HepG2 (cell line): ENCODE results near the gene PHF21B. TPM values are rescaled to one million over a fixed set of nuclear protein-coding genes. Genes with fewer than 3 reads are reported as not detected.

ENCODE experiments used
- BCL6 ChIP-seq: IDR thresholded peaks from 2 replicates; pipeline ENCODE4 v1.6.1; 2016; ENCODE audit warnings: missing genetic modification reagents, missing compliant biosample characterization
- HCFC1 ChIP-seq: fragments of 150-350 bp; IDR thresholded peaks from 2 replicates; pipeline ENCODE4 v1.6.1; 2014; ENCODE audit warnings: low read depth, low read length
- HDAC6 ChIP-seq: fragments of 200-600 bp; sonication (generic); IDR thresholded peaks from 2 replicates; pipeline ENCODE4 v1.7.0; 2017; ENCODE audit warnings: mild to moderate bottlenecking, antibody characterized with exemption, low read length, low read depth
- HMG20A ChIP-seq: IDR thresholded peaks from 2 replicates; pipeline ENCODE4 v1.6.1; 2016; ENCODE audit warnings: borderline replicate concordance
- HNRNPL ChIP-seq: fragments of 200-400 bp; formaldehyde crosslinking; IDR thresholded peaks from 2 replicates; pipeline ENCODE4 v1.6.1; 2017; ENCODE audit warnings: mild to moderate bottlenecking, low read depth, low read length
- KDM3A ChIP-seq: IDR thresholded peaks from 2 replicates; pipeline ENCODE4 v1.6.1; 2018; ENCODE audit warnings: low read depth, missing compliant biosample characterization
- KLF13 ChIP-seq: sonication (generic); formaldehyde crosslinking; IDR thresholded peaks from 2 replicates; pipeline ENCODE4 v1.4.0; 2020; ENCODE audit warnings: mild to moderate bottlenecking, missing genetic modification reagents
- NAIF1 ChIP-seq: sonication (generic); formaldehyde crosslinking; IDR thresholded peaks from 2 replicates; pipeline ENCODE4 v1.5.0; 2020; ENCODE audit warnings: mild to moderate bottlenecking, missing genetic modification reagents, borderline replicate concordance
- PPARG ChIP-seq: conservative IDR thresholded peaks from 2 replicates; pipeline ENCODE4 v1.6.1; 2016; ENCODE audit warnings: missing biosample characterization, missing genetic modification reagents
- RARA ChIP-seq: IDR thresholded peaks from 2 replicates; pipeline ENCODE4 v1.6.1; 2016; ENCODE audit warnings: missing genetic modification reagents, missing compliant biosample characterization
- YEATS4 ChIP-seq: sonication (generic); formaldehyde crosslinking; IDR thresholded peaks from 2 replicates; pipeline ENCODE4 v1.4.0; 2020; ENCODE audit warnings: missing genetic modification reagents, borderline replicate concordance
- ZBTB7B ChIP-seq: sonication (generic); formaldehyde crosslinking; IDR thresholded peaks from 2 replicates; pipeline ENCODE4 v1.4.0; 2020; ENCODE audit warnings: missing genetic modification reagents
- ZNF256 ChIP-seq: sonication (generic); formaldehyde crosslinking; conservative IDR thresholded peaks from 2 replicates; pipeline ENCODE4 v1.4.0; 2020; ENCODE audit warnings: missing genetic modification reagents
- ZNF362 ChIP-seq: sonication (generic); formaldehyde crosslinking; IDR thresholded peaks from 2 replicates; pipeline ENCODE4 v1.4.0; 2020; ENCODE audit warnings: missing genetic modification reagents, mild to moderate bottlenecking, borderline replicate concordance
- polyA plus RNA-seq, 8 experiments: library from polyadenylated mRNA; depleted of rRNA in 3 of 8; stranded (reverse) in 7 of 8; unstranded in 1 of 8; fragments of >200 nt; fragmentation: Illumina TruSeq in 4 of 8; extraction: Trizol in 4 of 8; gene quantifications; 2 replicates each; pipeline versions ENCODE4 v1.2.1 to v1.2.3, GENCODE V29; 2011 to 2016; ENCODE audit warnings: low read depth in 4 of 8, missing spikeins in 1 of 8, mixed read lengths in 1 of 8; ENCODE audit not compliant: insufficient read depth in 1 of 8
- total RNA-seq, 5 experiments: library from RNA; depleted of rRNA; stranded (reverse); fragments of >200 nt; fragmentation: Illumina TruSeq; extraction: Trizol; gene quantifications; 2 replicates each; pipeline ENCODE4 v1.2.3, GENCODE V29; 2016; ENCODE audit warnings: low read depth in 1 of 5
- TF ChIP-seq, protein P1 (sequence below): IDR thresholded peaks from 2 replicates; pipeline ENCODE4 v1.6.1; 2018; ENCODE audit warnings: missing genetic modification reagents
- TF ChIP-seq, protein P2 (sequence below): sonication (generic); formaldehyde crosslinking; IDR thresholded peaks from 2 replicates; pipeline ENCODE4 v1.5.0; 2020; ENCODE audit warnings: missing genetic modification reagents, mild to moderate bottlenecking, borderline replicate concordance
- TF ChIP-seq, protein P3 (sequence below): sonication (generic); IDR thresholded peaks from 2 replicates; pipeline ENCODE4 v1.6.1; 2016; ENCODE audit warnings: low read depth, borderline replicate concordance
- TF ChIP-seq, protein P4 (sequence below): sonication (generic); formaldehyde crosslinking; IDR thresholded peaks from 2 replicates; pipeline ENCODE4 v1.4.0; 2020; ENCODE audit warnings: missing genetic modification reagents, borderline replicate concordance
- TF ChIP-seq, protein P5 (sequence below): sonication (generic); formaldehyde crosslinking; IDR thresholded peaks from 2 replicates; pipeline ENCODE4 v1.4.0; 2020; ENCODE audit warnings: missing genetic modification reagents

Gene PHF21B
- total and polyA plus RNA-seq, 2 of the 13 experiments (the other 11 are each of a cell fraction or from before 2014, with no cell fraction given): not detected

GRCh38 chr22:44975427-44976262, 34.2 kb downstream of the PHF21B start (continued):
- TF ChIP-seq, protein P1, sequence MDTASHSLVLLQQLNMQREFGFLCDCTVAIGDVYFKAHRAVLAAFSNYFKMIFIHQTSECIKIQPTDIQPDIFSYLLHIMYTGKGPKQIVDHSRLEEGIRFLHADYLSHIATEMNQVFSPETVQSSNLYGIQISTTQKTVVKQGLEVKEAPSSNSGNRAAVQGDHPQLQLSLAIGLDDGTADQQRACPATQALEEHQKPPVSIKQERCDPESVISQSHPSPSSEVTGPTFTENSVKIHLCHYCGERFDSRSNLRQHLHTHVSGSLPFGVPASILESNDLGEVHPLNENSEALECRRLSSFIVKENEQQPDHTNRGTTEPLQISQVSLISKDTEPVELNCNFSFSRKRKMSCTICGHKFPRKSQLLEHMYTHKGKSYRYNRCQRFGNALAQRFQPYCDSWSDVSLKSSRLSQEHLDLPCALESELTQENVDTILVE (CRISPR knock-in tag): peak; percentile 93
- TF ChIP-seq, protein P2, sequence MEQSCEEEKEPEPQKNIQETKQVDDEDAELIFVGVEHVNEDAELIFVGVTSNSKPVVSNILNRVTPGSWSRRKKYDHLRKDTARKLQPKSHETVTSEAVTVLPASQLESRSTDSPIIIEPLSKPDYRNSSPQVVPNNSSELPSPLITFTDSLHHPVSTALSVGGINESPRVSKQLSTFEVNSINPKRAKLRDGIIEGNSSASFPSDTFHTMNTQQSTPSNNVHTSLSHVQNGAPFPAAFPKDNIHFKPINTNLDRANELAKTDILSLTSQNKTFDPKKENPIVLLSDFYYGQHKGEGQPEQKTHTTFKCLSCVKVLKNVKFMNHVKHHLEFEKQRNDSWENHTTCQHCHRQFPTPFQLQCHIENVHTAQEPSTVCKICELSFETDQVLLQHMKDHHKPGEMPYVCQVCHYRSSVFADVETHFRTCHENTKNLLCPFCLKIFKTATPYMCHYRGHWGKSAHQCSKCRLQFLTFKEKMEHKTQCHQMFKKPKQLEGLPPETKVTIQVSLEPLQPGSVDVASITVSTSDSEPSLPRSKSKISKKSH (CRISPR knock-in tag): peak; percentile 75; the same call in 1 of the 2 replicates
- TF ChIP-seq KDM3A (CRISPR knock-in tag) (peak; percentile 69; the same call in 1 of the 2 replicates), ZNF256 (CRISPR knock-in tag) (peak; percentile 82), HMG20A (no peak), RARA (CRISPR knock-in tag) (peak; percentile 64), PPARG (CRISPR knock-in tag) (peak; percentile 72; the same call in 1 of the 2 replicates), HDAC6 (no peak), KLF13 (CRISPR knock-in tag) (no peak), BCL6 (CRISPR knock-in tag) (peak; percentile 33; the same call in 1 of the 2 replicates), ZNF362 (0 out of 2 replicates have a peak, but pooled peaks have one; percentile 17), YEATS4 (CRISPR knock-in tag) (peak; percentile 42; the same call in 1 of the 2 replicates), HNRNPL (no peak), NAIF1 (CRISPR knock-in tag) (no peak), HCFC1 (no peak), ZBTB7B (peak; percentile 65)
- TF ChIP-seq, protein P3, sequence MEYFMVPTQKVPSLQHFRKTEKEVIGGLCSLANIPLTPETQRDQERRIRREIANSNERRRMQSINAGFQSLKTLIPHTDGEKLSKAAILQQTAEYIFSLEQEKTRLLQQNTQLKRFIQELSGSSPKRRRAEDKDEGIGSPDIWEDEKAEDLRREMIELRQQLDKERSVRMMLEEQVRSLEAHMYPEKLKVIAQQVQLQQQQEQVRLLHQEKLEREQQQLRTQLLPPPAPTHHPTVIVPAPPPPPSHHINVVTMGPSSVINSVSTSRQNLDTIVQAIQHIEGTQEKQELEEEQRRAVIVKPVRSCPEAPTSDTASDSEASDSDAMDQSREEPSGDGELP: no peak
- TF ChIP-seq, protein P4, sequence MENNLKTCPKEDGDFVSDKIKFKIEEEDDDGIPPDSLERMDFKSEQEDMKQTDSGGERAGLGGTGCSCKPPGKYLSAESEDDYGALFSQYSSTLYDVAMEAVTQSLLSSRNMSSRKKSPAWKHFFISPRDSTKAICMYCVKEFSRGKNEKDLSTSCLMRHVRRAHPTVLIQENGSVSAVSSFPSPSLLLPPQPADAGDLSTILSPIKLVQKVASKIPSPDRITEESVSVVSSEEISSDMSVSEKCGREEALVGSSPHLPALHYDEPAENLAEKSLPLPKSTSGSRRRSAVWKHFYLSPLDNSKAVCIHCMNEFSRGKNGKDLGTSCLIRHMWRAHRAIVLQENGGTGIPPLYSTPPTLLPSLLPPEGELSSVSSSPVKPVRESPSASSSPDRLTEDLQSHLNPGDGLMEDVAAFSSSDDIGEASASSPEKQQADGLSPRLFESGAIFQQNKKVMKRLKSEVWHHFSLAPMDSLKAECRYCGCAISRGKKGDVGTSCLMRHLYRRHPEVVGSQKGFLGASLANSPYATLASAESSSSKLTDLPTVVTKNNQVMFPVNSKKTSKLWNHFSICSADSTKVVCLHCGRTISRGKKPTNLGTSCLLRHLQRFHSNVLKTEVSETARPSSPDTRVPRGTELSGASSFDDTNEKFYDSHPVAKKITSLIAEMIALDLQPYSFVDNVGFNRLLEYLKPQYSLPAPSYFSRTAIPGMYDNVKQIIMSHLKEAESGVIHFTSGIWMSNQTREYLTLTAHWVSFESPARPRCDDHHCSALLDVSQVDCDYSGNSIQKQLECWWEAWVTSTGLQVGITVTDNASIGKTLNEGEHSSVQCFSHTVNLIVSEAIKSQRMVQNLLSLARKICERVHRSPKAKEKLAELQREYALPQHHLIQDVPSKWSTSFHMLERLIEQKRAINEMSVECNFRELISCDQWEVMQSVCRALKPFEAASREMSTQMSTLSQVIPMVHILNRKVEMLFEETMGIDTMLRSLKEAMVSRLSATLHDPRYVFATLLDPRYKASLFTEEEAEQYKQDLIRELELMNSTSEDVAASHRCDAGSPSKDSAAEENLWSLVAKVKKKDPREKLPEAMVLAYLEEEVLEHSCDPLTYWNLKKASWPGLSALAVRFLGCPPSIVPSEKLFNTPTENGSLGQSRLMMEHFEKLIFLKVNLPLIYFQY (CRISPR knock-in tag): peak; percentile 93
- TF ChIP-seq, protein P5, sequence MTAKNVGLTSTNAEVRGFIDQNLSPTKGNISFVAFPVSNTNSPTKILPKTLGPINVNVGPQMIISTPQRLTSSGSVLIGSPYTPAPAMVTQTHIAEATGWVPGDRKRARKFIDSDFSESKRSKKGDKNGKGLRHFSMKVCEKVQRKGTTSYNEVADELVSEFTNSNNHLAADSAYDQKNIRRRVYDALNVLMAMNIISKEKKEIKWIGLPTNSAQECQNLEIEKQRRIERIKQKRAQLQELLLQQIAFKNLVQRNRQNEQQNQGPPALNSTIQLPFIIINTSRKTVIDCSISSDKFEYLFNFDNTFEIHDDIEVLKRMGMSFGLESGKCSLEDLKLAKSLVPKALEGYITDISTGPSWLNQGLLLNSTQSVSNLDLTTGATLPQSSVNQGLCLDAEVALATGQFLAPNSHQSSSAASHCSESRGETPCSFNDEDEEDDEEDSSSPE (CRISPR knock-in tag): peak; percentile 39; the same call in 1 of the 2 replicates
